Neural progenitor cell (in vitro differentiated cells): ENCODE measurements around the gene CADPS.

Experiments used
- CTCF ChIP-seq: fragments of 200-600 bp; sonication (generic); IDR thresholded peaks from 2 replicates; pipeline ENCODE4 v1.5.1; 2017; ENCODE audit warnings: antibody characterized with exemption, mild to moderate bottlenecking
- EZH2 ChIP-seq: fragments of 200-600 bp; sonication (generic); IDR thresholded peaks from 2 replicates; pipeline ENCODE4 v1.6.1; 2017; ENCODE audit warnings: antibody characterized with exemption, mild to moderate bottlenecking, moderate library complexity

- TF ChIP-seq EZH2 (no peak), CTCF (peak; percentile 45)
Observed at GRCh38 chr3:62659660-62660059, 215.6 kb downstream of the CADPS start.
